Measurements from ENCODE around the gene CCL4. TPM values are rescaled to one million over a fixed set of nuclear protein-coding genes. Genes with fewer than 3 reads are reported as not detected.
"Not testable (repeated sequence)": the region's sequence is repeated elsewhere in the genome, so short reads cannot be mapped to it uniquely, and the experiment has no call there.

CCL4 gene
- total and polyA plus RNA-seq, 8 donors: 1.6 to 10.7 (median 8.1) TPM; not detected in 2

DNA sequence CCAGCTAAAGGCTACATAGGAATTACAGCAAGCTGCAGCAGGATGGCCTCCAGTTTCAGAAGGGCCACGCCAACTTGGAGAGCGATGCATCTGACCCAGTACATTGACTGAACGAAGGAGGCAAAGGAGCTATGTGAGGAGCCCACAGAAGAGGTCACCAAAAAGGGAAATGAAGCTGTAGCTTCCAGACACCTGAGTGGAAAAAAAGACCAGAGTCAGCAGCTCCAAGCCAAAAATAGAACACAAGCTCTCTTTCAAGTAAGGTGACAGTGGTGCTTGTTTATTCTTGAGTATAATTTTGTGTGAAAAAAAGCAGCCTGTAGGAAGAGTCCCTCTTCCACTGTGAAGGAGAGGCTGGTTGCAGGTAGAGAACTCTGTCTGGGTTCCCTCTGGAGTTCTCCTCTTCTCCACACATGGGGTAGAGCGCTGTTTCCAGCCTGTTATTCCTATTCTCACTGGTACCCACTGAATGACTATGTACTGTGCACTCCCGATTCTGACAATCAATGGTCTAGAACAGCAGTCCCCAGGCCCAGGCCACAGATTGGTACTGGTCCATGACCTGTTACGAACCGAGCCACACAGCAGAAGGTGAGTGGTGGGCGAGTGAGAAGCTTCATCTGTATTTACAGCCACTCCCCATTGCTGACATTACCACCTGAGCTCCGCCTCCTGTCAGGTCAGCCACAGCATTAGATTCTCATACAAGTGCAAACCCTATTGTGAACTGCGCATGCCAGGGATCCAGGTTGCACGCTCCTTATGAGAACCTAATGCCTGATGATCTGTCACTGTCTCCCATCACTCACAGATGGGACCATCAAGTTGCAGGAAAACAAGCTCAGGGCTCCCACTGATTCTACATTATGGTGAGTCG, 15.1 kb downstream of the CCL4 start:
- no peak for DNase-seq
- 82 to 90% (median 88%) methylated on average over 12 of the region's 12 CpGs for WGBS, 5 donors
- Histone ChIP-seq H3K9me3 (no peaks in the 10 kb centered on the region), H3K36me3 (no peaks in the 10 kb centered on the region), H3K27ac (no peak overlapping the region), H3K4me3 (no peak overlapping the region), H3K27me3 (peaks cover 0 to 11% (median 0%) of the 10 kb centered on the region in 3 donors), H3K4me1 (no peaks in the 10 kb centered on the region)
- intact Hi-C loops (cut with DNase I; ENCODE audit: low total_unique reads): no loop called here
- no peak for TF ChIP-seq POLR2AphosphoS5 (IDR thresholded peaks at IDR 0.05)

DNA sequence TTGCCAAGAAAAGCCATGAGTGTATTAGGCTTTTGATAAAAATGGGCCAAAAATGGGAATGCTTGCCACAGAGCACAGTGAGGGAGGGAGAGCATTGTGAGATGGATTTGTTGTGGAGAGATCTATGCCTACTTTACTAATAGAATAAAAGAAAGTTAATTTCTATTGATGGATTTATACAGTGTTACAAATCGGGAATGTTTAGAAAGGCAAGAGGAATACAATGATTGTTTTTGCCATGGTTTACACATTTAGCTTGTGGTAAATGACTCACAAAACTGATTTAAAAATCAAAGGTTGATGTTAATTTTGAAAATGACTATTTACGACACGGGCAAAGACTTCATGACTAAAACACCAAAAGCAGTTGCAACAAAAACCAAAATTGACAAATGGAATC, 16.6 kb downstream of the CCL4 start:
- no peaks in the 10 kb centered on the region for H3K4me1 ChIP-seq
- no peak for DNase-seq
- peaks cover 0 to 16% (median 0%) of the 10 kb centered on the region in 3 donors for H3K27me3 ChIP-seq
- TF ChIP-seq CTCF (IDR thresholded peaks at IDR 0.05) (no peak), POLR2AphosphoS5 (IDR thresholded peaks at IDR 0.05) (no peak), POLR2A (IDR thresholded peaks at IDR 0.05) (no peak), EP300 (IDR thresholded peaks at IDR 0.05) (no peak)
- H3K27ac ChIP-seq: no peak overlapping the region
- H3K36me3 ChIP-seq: no peaks in the 10 kb centered on the region
- H3K4me3 ChIP-seq: no peak overlapping the region
- H3K9me3 ChIP-seq: peaks cover 5 to 6% (median 5%) of the 10 kb centered on the region in 4 donors
- intact Hi-C loops (cut with DNase I; ENCODE audit: low total_unique reads): no loop called here
- 68 to 79% (median 70%) methylated on average over 3 of the region's 3 CpGs for WGBS, 5 donors

GRCh38 chr17:36121099-36121498, 17.5 kb downstream of the CCL4 start:
- Histone ChIP-seq H3K9me3 (peaks cover 13 to 14% (median 14%) of the 10 kb centered on the region in 4 donors), H3K27me3 (peaks cover 0 to 23% (median 0%) of the 10 kb centered on the region in 3 donors)
- H3K4me3 ChIP-seq; DNase-seq; H3K4me1 ChIP-seq; intact Hi-C loops (cut with DNase I; ENCODE audit: low total_unique reads); H3K27ac ChIP-seq; H3K36me3 ChIP-seq: not testable (repeated sequence)
- WGBS, 5 donors: 56 to 76% (median 67%) methylated on average over 6 of the region's 6 CpGs

- H3K27ac ChIP-seq: no peak overlapping the region
- H3K4me3 ChIP-seq: no peak overlapping the region
- no peaks in the 10 kb centered on the region for H3K4me1 ChIP-seq
- H3K27me3 ChIP-seq: peaks cover 0 to 18% (median 0%) of the 10 kb centered on the region in 3 donors
- DNase-seq: no peak
- WGBS, 5 donors: 65 to 92% (median 77%) methylated on average over 2 of the region's 2 CpGs
- peaks cover 14 to 26% (median 18%) of the 10 kb centered on the region in 4 donors for H3K9me3 ChIP-seq
- intact Hi-C loops (cut with DNase I; ENCODE audit: low total_unique reads): no loop called here
- H3K36me3 ChIP-seq: no peaks in the 10 kb centered on the region
- TF ChIP-seq POLR2A (IDR thresholded peaks at IDR 0.05): no peak
Observed at GRCh38 chr17:36123431-36123830, 19.8 kb downstream of the CCL4 start.

DNA sequence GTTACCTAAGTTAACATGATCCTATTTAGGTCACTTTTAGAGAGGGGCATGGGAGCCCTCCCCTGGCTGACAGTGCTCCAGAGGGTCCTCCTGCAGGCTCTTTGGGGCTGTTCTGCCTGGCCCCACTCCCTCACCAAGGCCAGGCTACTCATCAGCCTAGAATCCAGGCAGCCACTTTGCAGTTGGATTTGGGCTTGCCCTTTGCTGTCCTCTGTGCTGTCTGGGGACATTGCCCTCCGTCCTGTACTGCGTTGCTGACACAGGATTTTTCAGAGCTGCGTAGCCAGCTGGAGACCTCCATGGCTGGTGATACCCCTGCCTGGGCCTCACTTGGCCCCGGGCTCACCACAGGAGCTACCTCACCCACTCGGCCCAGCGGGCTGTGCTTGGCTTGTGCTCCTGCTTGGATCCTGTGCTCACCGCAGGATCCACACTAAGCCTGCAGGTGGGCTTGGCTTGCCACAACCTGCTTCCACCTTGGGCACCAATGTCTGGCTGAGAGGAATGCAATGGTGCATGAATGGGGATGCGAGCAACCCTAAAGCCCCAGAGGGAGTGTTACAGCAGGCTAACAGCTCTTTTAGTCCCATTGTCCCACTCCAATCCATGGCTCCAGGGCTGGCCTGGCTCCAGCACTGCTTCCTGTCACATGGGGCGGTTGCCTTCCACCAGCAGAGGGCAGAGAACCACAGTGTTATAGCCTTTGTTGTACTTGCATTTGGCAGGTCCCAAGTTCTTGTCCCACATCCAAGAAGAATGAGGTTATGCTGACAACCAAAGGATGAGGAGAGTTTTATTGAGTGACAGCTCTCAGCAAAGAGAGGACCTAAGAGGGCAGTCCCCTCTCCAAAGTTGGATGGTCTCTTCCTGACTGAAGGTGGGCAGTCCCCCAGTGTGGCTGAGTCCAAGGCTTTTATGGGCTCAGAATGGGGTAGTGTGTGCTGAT, 21.5 kb downstream of the CCL4 start:
- H3K4me3 ChIP-seq: no peak overlapping the region
- no peaks in the 10 kb centered on the region for H3K4me1 ChIP-seq
- 77 to 88% (median 82%) methylated on average over 6 to 9 of the region's 9 CpGs for WGBS, 5 donors
- no peaks in the 10 kb centered on the region for H3K36me3 ChIP-seq
- no peak for DNase-seq
- no peak overlapping the region for H3K27ac ChIP-seq
- TF ChIP-seq POLR2AphosphoS5 (IDR thresholded peaks at IDR 0.05) (no peak), POLR2A (IDR thresholded peaks at IDR 0.05) (no peak), CTCF (IDR thresholded peaks at IDR 0.05) (no peak), EP300 (IDR thresholded peaks at IDR 0.05) (no peak)
- peaks cover 14 to 26% (median 18%) of the 10 kb centered on the region in 4 donors for H3K9me3 ChIP-seq
- intact Hi-C loops (cut with DNase I; ENCODE audit: low total_unique reads): no loop called here
- H3K27me3 ChIP-seq: peaks cover 0 to 12% (median 0%) of the 10 kb centered on the region in 3 donors
